Body of pancreas (tissue), 4 donors: Measurements from ENCODE around the gene RASGRP4. TPM values are rescaled to one million over a fixed set of nuclear protein-coding genes. Genes with fewer than 3 reads are reported as not detected.
"Not testable (repeated sequence)": the region's sequence is repeated elsewhere in the genome, so short reads cannot be mapped to it uniquely, and the experiment has no call there.

Experiments
- ATAC-seq: fragments of 150-250 bp; one replicate; pipeline ENCODE4 v1.9.1; 2016
- DNase-seq, 4 donors: peaks; one replicate each; pipeline ENCODE4 v3.0.0-alpha.2; 2019
- H3K27ac ChIP-seq, 4 donors: fragments of 200-600 bp; sonication (generic); 1 replicate in 3 of 4; 2 replicates in 1 of 4; pipeline versions ENCODE4 v1.5.1 to v1.6.1; 2016 to 2019; ENCODE audit warnings: mild to moderate bottlenecking in 1 of 4, mixed read lengths in 1 of 4, moderate library complexity in 1 of 4
- H3K27me3 ChIP-seq, 2 donors: fragments of 200-600 bp; sonication (generic); one replicate each; pipeline ENCODE4 v1.6.0; 2016; ENCODE audit warnings: mild to moderate bottlenecking in 1 of 2
- H3K36me3 ChIP-seq, 2 donors: fragments of 200-600 bp; sonication (generic); replicated peaks in 1 of 2; 2 replicates each; pipeline ENCODE4 v1.5.1; 2016; ENCODE audit warnings: low read depth in 2 of 2; ENCODE audit not compliant: insufficient read depth in 1 of 2
- H3K4me1 ChIP-seq: fragments of 200-600 bp; sonication (generic); one replicate; pipeline ENCODE4 v1.6.0; 2016
- H3K4me3 ChIP-seq, 2 donors: fragments of 200-600 bp; sonication (generic); 1 replicate in 1 of 2; 2 replicates in 1 of 2; pipeline ENCODE4 v1.5.1; 2016 to 2019
- H3K9me3 ChIP-seq, 3 donors: fragments of 200-600 bp; sonication (generic); 1 replicate in 2 of 3; 2 replicates in 1 of 3; pipeline ENCODE4 v1.5.1; 2016
- CTCF ChIP-seq, 7 experiments: fragments of 450-650 bp in 4 of 7; fragments of 200-600 bp in 3 of 7; sonication (generic) in 3 of 7; IDR thresholded peaks; one replicate each; pipeline ENCODE4 v1.5.1; 2016 to 2019; ENCODE audit warnings: antibody characterized with exemption in 7 of 7
- POLR2A ChIP-seq, 3 donors: fragments of 450-650 bp; IDR thresholded peaks; one replicate each; pipeline ENCODE4 v1.6.1; 2016; ENCODE audit warnings: antibody characterized with exemption in 3 of 3, mild to moderate bottlenecking in 2 of 3
- WGBS, 2 donors: methylation state at CpG; one replicate each; pipeline ENCODE4 v1.1.5; 2017; 5-methylcytosine and 5-hydroxymethylcytosine counted together
- intact Hi-C: fragments of 100-400 bp; cut with DNase I; formaldehyde crosslinking; loops from one replicate; pipeline ENCODE4 v1.15.1; 2023
- total RNA-seq, 2 donors: library from RNA; depleted of rRNA; stranded (reverse); fragments of >200 nt; gene quantifications; one replicate each; pipeline ENCODE4 v1.1.0, GENCODE V29; 2016

RASGRP4 gene
- total RNA-seq, 2 donors from 2014 or later: 1.6 to 4.6 TPM

- 87 to 91% methylated on average over 5 to 8 of the region's 8 CpGs for WGBS, 2 donors
- TF ChIP-seq CTCF (IDR thresholded peaks at IDR 0.05): no peak
- TF ChIP-seq POLR2A (IDR thresholded peaks at IDR 0.05): no peak
- Histone ChIP-seq H3K4me1 (peaks cover under 1% of the 10 kb centered on the region), H3K36me3 (no peaks in the 10 kb centered on the region), H3K27ac (no peak overlapping the region), H3K27me3 (peaks cover 0 to 3% of the 10 kb centered on the region in 2 donors), H3K9me3 (no peaks in the 10 kb centered on the region), H3K4me3 (no peak overlapping the region)
- ATAC-seq: no peak
- intact Hi-C loops: no loop called here
- DNase-seq: no peak
Measured at GRCh38 chr19:38412491-38412890, 13.5 kb downstream of the RASGRP4 start.

GRCh38 chr19:38411898-38412297 lies 14.1 kb downstream of the RASGRP4 start:
- intact Hi-C loops, H3K4me3 ChIP-seq, ATAC-seq, H3K36me3 ChIP-seq, DNase-seq, H3K27me3 ChIP-seq, H3K27ac ChIP-seq, H3K9me3 ChIP-seq, H3K4me1 ChIP-seq: not testable (repeated sequence)
- 64 to 66% methylated on average over 5 of the region's 5 CpGs for WGBS, 2 donors

- Histone ChIP-seq H3K4me1 (no peaks in the 10 kb centered on the region), H3K27me3 (no peaks in the 10 kb centered on the region), H3K27ac (no peak overlapping the region), H3K4me3 (no peak overlapping the region), H3K9me3 (no peaks in the 10 kb centered on the region), H3K36me3 (no peaks in the 10 kb centered on the region)
- ATAC-seq (no peak), DNase-seq (no peak)
- no peak for TF ChIP-seq CTCF (IDR thresholded peaks at IDR 0.05)
- no peak for TF ChIP-seq POLR2A (IDR thresholded peaks at IDR 0.05)
- intact Hi-C loops: no loop called here
- 77 to 83% methylated on average over 9 to 13 of the region's 13 CpGs for WGBS, 2 donors
Measured at GRCh38 chr19:38411041-38411712, 14.8 kb downstream of the RASGRP4 start.

- H3K9me3 ChIP-seq, ATAC-seq, H3K27me3 ChIP-seq, H3K4me3 ChIP-seq, DNase-seq, intact Hi-C loops, H3K27ac ChIP-seq, H3K4me1 ChIP-seq, H3K36me3 ChIP-seq: not testable (repeated sequence)
- WGBS, 2 donors: 63 to 69% methylated on average over 5 to 6 of the region's 6 CpGs
Measured at GRCh38 chr19:38410407-38410806, 15.6 kb downstream of the RASGRP4 start.

- WGBS, 2 donors: 43 to 50% methylated on average over 7 of the region's 7 CpGs
- intact Hi-C loops: loop anchor here (10.0 kb wide), 1 partner anchor 515 kb away; no protein-coding TSS in a partner anchor
- Histone ChIP-seq H3K27ac (no peak overlapping the region), H3K4me3 (no peak overlapping the region), H3K36me3 (no peaks in the 10 kb centered on the region), H3K9me3 (no peaks in the 10 kb centered on the region), H3K4me1 (peaks cover 1% of the 10 kb centered on the region), H3K27me3 (no peaks in the 10 kb centered on the region)
- ATAC-seq: no peak
- TF ChIP-seq POLR2A (IDR thresholded peaks at IDR 0.05) (no peak), CTCF (IDR thresholded peaks at IDR 0.05) (no peak)
- no peak for DNase-seq
Measured at GRCh38 chr19:38409631-38410133, 16.3 kb downstream of the RASGRP4 start.

GRCh38 chr19:38405276-38405675 lies 20.7 kb downstream of the RASGRP4 start:
- intact Hi-C loops: loop anchor here (10.0 kb wide), 1 partner anchor 520 kb away; no protein-coding TSS in a partner anchor
- H3K9me3 ChIP-seq: no peaks in the 10 kb centered on the region
- WGBS, 2 donors: 90 to 94% methylated on average over 7 to 8 of the region's 8 CpGs
- TF ChIP-seq CTCF (IDR thresholded peaks at IDR 0.05) (no peak), POLR2A (IDR thresholded peaks at IDR 0.05) (no peak)
- ATAC-seq: no peak
- H3K27me3 ChIP-seq: no peaks in the 10 kb centered on the region
- no peaks in the 10 kb centered on the region for H3K36me3 ChIP-seq
- H3K4me1 ChIP-seq: peaks cover 10% of the 10 kb centered on the region
- no peak overlapping the region for H3K4me3 ChIP-seq
- no peak overlapping the region for H3K27ac ChIP-seq
- no peak for DNase-seq
